ENCODE data around the gene GPC4.

GPC4 gene

DNA sequence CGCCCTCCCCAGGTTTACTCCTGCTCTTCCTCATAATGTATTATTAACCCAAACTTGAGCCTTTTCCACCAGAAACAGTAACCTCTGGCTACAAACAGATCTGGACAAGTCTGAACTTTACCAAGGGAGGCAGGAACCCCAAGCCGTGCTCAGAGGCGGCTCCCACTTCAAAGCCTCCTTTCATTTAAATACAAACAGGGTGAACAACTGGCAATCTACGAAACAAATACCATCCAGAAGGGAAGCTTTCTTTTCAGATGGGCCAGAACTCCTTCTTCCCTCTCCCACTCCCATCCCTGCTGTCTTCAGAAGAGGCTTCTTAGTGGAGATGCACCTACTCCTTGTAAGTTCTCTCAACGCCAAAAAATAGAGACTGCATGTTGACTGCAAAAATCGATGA lies 2.1 kb upstream of the GPC4 start:
- TF ChIP-seq CEBPB (IDR thresholded peaks at IDR 0.05) (no peak), RAD21 (IDR thresholded peaks at IDR 0.05; ENCODE audit: low read depth) (no peak), EP300 (IDR thresholded peaks at IDR 0.05; ENCODE audit: borderline replicate concordance) (no peak), TCF12 (IDR thresholded peaks at IDR 0.05; ENCODE audit: low read depth) (no peak), YY1 (IDR thresholded peaks at IDR 0.05; ENCODE audit: low read depth) (no peak), TAF1 (IDR thresholded peaks at IDR 0.05; ENCODE audit: low read depth) (no peak), EGR1 (IDR thresholded peaks at IDR 0.05) (no peak), FOXM1 (IDR thresholded peaks at IDR 0.05; ENCODE audit: borderline replicate concordance, low read depth) (no peak), ZBTB7A (IDR thresholded peaks at IDR 0.05; ENCODE audit: low read depth) (no peak), TEAD4 (IDR thresholded peaks at IDR 0.05) (no peak), CREB1 (IDR thresholded peaks at IDR 0.05; ENCODE audit: low read depth) (no peak), NFIC (IDR thresholded peaks at IDR 0.05) (no peak)
- TF ChIP-seq, protein P1, sequence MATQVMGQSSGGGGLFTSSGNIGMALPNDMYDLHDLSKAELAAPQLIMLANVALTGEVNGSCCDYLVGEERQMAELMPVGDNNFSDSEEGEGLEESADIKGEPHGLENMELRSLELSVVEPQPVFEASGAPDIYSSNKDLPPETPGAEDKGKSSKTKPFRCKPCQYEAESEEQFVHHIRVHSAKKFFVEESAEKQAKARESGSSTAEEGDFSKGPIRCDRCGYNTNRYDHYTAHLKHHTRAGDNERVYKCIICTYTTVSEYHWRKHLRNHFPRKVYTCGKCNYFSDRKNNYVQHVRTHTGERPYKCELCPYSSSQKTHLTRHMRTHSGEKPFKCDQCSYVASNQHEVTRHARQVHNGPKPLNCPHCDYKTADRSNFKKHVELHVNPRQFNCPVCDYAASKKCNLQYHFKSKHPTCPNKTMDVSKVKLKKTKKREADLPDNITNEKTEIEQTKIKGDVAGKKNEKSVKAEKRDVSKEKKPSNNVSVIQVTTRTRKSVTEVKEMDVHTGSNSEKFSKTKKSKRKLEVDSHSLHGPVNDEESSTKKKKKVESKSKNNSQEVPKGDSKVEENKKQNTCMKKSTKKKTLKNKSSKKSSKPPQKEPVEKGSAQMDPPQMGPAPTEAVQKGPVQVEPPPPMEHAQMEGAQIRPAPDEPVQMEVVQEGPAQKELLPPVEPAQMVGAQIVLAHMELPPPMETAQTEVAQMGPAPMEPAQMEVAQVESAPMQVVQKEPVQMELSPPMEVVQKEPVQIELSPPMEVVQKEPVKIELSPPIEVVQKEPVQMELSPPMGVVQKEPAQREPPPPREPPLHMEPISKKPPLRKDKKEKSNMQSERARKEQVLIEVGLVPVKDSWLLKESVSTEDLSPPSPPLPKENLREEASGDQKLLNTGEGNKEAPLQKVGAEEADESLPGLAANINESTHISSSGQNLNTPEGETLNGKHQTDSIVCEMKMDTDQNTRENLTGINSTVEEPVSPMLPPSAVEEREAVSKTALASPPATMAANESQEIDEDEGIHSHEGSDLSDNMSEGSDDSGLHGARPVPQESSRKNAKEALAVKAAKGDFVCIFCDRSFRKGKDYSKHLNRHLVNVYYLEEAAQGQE (IDR thresholded peaks at IDR 0.05; ENCODE audit: low read depth): no peak
- TF ChIP-seq, protein P2, sequence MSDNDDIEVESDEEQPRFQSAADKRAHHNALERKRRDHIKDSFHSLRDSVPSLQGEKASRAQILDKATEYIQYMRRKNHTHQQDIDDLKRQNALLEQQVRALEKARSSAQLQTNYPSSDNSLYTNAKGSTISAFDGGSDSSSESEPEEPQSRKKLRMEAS (IDR thresholded peaks at IDR 0.05): no peak
- TF ChIP-seq, protein P3, sequence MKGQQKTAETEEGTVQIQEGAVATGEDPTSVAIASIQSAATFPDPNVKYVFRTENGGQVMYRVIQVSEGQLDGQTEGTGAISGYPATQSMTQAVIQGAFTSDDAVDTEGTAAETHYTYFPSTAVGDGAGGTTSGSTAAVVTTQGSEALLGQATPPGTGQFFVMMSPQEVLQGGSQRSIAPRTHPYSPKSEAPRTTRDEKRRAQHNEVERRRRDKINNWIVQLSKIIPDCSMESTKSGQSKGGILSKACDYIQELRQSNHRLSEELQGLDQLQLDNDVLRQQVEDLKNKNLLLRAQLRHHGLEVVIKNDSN (IDR thresholded peaks at IDR 0.05): no peak

DNA sequence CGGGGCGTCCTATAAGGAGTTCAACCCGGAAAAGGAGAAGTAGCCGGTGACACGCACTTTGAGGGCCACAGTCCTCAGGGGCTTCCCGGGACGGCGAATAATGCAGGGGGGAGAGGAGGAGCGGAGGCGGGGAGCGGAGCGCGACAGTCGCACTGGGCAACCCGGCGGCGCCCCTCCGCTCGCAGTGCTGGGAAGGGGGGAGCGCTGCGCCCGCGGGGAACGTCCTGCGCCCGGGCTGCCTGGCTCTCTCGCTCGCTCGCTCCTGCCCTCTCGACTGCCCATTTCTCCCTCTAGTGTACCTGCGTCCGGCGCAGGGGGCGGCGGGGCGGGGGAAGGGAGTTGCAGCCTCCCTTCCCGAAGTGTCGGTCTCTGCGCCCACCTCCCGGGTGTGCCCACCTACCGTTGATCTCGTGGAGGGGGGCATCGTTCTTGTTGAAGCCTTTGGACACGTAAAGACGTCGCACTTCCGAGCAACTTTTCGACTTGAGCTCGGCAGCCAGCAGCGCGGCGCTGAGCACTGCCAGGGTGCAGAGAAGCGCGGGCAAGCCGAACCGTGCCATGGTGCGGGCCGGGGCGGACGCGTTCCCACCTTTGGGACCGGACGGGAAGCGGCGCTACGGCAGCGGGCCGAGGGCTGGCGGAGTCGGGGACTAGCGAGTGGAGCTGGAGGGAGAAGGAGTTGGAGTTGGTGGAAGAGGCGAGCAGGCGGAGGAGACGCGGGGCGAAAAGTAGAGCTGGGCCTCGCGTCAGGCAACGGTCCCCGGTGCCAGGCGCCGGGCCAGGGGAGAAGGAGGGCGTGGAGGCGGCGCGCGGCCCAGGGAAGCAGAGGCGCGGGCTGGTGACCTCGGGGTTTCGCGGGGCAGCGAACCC lies 648 bp downstream of the GPC4 start:
- TF ChIP-seq EP300 (IDR thresholded peaks at IDR 0.05; ENCODE audit: borderline replicate concordance): no peak
- no peak for TF ChIP-seq EGR1 (IDR thresholded peaks at IDR 0.05)
- TF ChIP-seq, protein P3 (IDR thresholded peaks at IDR 0.05): no peak
- peak; percentile 20; the same call in 1 of the 2 replicates for TF ChIP-seq TAF1 (IDR thresholded peaks at IDR 0.05; ENCODE audit: low read depth)
- TF ChIP-seq, protein P2 (IDR thresholded peaks at IDR 0.05): no peak

DNA sequence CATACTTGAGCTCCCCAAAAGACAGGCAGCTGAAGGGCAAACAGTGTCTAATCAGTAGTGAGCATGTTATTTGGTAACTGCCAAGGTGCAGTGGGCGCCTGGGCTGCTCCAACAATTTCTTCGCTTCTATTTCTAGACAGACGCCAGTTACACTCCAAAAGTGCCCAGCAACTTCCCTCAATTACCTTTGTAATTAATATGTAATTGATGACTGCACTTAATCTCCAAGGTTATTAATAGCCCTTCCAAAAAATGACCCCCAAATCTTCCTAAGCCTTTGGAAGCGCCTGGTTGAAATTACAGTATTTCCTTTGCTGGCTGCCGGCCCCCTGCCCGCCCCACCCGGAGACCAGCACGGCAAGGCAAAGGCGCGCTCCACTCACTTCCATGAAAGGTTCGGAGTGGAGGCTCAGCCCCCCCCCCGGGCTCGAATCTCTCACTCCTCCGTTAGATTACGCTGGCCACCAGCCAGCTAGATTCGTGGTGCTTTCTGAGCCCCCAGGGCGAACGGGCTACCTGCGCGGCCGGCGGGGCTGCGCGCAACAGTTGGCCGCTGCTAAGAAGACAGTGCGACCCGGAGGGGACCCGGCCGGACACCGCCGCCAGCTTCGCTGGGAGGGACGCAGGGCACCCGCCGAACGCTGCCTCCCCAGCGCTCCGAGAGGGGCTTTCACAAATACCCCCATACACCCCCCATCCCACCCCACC lies 1.9 kb downstream of the GPC4 start:
- no peak for TF ChIP-seq TCF12 (IDR thresholded peaks at IDR 0.05; ENCODE audit: low read depth)
- no peak for TF ChIP-seq TEAD4 (IDR thresholded peaks at IDR 0.05)
- no peak for TF ChIP-seq CEBPB (IDR thresholded peaks at IDR 0.05)
- no peak for TF ChIP-seq EGR1 (IDR thresholded peaks at IDR 0.05)
- TF ChIP-seq RAD21 (IDR thresholded peaks at IDR 0.05; ENCODE audit: low read depth): no peak
- TF ChIP-seq TAF1 (IDR thresholded peaks at IDR 0.05; ENCODE audit: low read depth): no peak
- TF ChIP-seq, protein P2 (IDR thresholded peaks at IDR 0.05): no peak
- no peak for TF ChIP-seq FOXM1 (IDR thresholded peaks at IDR 0.05; ENCODE audit: borderline replicate concordance, low read depth)
- TF ChIP-seq YY1 (IDR thresholded peaks at IDR 0.05; ENCODE audit: low read depth): no peak

DNA sequence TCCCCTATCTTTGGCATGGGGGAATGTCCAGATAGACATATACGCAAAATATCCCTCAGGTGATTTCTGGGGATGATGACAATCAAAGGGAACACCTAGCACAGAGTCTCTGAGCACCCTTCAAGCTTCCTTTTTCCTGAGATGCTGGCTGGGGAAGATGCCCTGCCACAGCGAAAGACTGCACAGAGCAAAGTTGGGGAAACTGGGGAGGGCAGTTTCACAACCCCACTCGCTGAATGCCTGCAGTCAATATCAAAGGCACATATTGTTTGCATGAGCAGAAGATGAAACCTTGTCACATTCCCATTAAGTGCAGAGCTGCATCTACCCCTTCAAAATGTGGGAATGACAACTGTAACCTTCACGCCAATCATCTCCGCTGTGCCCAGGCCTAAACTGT lies 2.6 kb downstream of the GPC4 start:
- TF ChIP-seq TAF1 (IDR thresholded peaks at IDR 0.05; ENCODE audit: low read depth): no peak
- no peak for TF ChIP-seq YY1 (IDR thresholded peaks at IDR 0.05; ENCODE audit: low read depth)
- TF ChIP-seq CEBPB (IDR thresholded peaks at IDR 0.05): no peak
- TF ChIP-seq RAD21 (IDR thresholded peaks at IDR 0.05; ENCODE audit: low read depth): no peak
- TF ChIP-seq, protein P2 (IDR thresholded peaks at IDR 0.05): no peak
- TF ChIP-seq NFIC (IDR thresholded peaks at IDR 0.05): no peak
- TF ChIP-seq TCF12 (IDR thresholded peaks at IDR 0.05; ENCODE audit: low read depth): no peak
- TF ChIP-seq, protein P3 (IDR thresholded peaks at IDR 0.05): no peak
- TF ChIP-seq, protein P1 (IDR thresholded peaks at IDR 0.05; ENCODE audit: low read depth): no peak
- TF ChIP-seq FOXM1 (IDR thresholded peaks at IDR 0.05; ENCODE audit: borderline replicate concordance, low read depth): no peak
- no peak for TF ChIP-seq EP300 (IDR thresholded peaks at IDR 0.05; ENCODE audit: borderline replicate concordance)
- no peak for TF ChIP-seq CREB1 (IDR thresholded peaks at IDR 0.05; ENCODE audit: low read depth)
- TF ChIP-seq EGR1 (IDR thresholded peaks at IDR 0.05): no peak
- no peak for TF ChIP-seq ZBTB7A (IDR thresholded peaks at IDR 0.05; ENCODE audit: low read depth)
- TF ChIP-seq TEAD4 (IDR thresholded peaks at IDR 0.05): no peak

Data from Ishikawa (cell line).